Loucy (cell line): ENCODE measurements around the gene KLK3.

Source experiments
- CTCF ChIP-seq: fragments of 200-600 bp; sonication (generic); conservative IDR thresholded peaks from 2 replicates; pipeline ENCODE4 v1.5.1; 2014; ENCODE audit warnings: mild to moderate bottlenecking, antibody characterized with exemption, low read length
- EZH2phosphoT487 ChIP-seq: fragments of 200-600 bp; IDR thresholded peaks from 2 replicates; pipeline ENCODE4 v1.6.1; 2018; ENCODE audit warnings: antibody characterized with exemption, mild to moderate bottlenecking, moderate library complexity, borderline replicate concordance

- TF ChIP-seq CTCF (no peak), EZH2phosphoT487 (no peak)
Measured at GRCh38 chr19:50861010-50861409, 6.3 kb downstream of the KLK3 start.
